IMR-90 (cell line): Measurements from ENCODE around the gene EVX1. TPM values are rescaled to one million over a fixed set of nuclear protein-coding genes. Genes with fewer than 3 reads are reported as not detected.

ENCODE experiments used
- ATAC-seq: fragments of 200-7000 bp; cut with Tn5 transposase; 2 replicates; pipeline ENCODE4 v1.9.1; 2020; ENCODE audit warnings: low read depth, mild to moderate bottlenecking, moderate library complexity
- BruUV-seq: library from RNA; stranded (reverse); fragments of 400-500 nt; replicated peaks from 2 replicates; lab custom pipeline; 2021; lab: Mats Ljungman, UMichigan
- CTCF ChIA-PET: fragments of 300-600 bp; formaldehyde crosslinking; extraction: SDS; loops from one replicate; lab custom pipeline; 2021; ENCODE audit warnings: antibody characterized with exemption; lab: Yijun Ruan, JAX
- POLR2A ChIA-PET: fragments of 300-600 bp; sonication (Branson Sonifier 250); formaldehyde crosslinking; loops from one replicate; lab custom pipeline; 2022; ENCODE audit warnings: antibody characterized with exemption; ENCODE audit not compliant: unreplicated experiment; lab: Charles Lee
- DNase-seq: peaks from one replicate; pipeline ENCODE4 v3.0.0; 2013
- H2AFZ ChIP-seq: replicated peaks from 2 replicates; pipeline ENCODE3; 2013; ENCODE audit warnings: low read length, mild to moderate bottlenecking; ENCODE audit not compliant: poor library complexity
- H2AK5ac ChIP-seq: 2 replicates; pipeline ENCODE4 v1.6.1; 2013; ENCODE audit warnings: low read depth, low read length, inconsistent platforms
- H2AK9ac ChIP-seq: replicated peaks from 2 replicates; pipeline ENCODE3; 2013; ENCODE audit warnings: mild to moderate bottlenecking, low read depth, low read length, moderate library complexity; ENCODE audit not compliant: poor library complexity
- H2BK120ac ChIP-seq: 2 replicates; pipeline ENCODE4 v1.6.1; 2013; ENCODE audit warnings: low read depth, low read length, inconsistent platforms
- H2BK15ac ChIP-seq: 3 replicates; pipeline ENCODE4 v1.6.1; 2013; ENCODE audit warnings: low read depth, low read length, inconsistent platforms
- H2BK20ac ChIP-seq: 2 replicates; pipeline ENCODE4 v1.6.1; 2013; ENCODE audit warnings: low read depth, mild to moderate bottlenecking, inconsistent platforms, low read length, moderate library complexity
- H2BK5ac ChIP-seq: 2 replicates; pipeline ENCODE4 v1.6.1; 2013; ENCODE audit warnings: mild to moderate bottlenecking, low read depth, low read length, inconsistent platforms; ENCODE audit not compliant: poor library complexity, severe bottlenecking
- H3K14ac ChIP-seq: replicated peaks from 2 replicates; pipeline ENCODE4 v1.6.1; 2013; ENCODE audit warnings: low read depth, low read length, inconsistent platforms
- H3K18ac ChIP-seq: 2 replicates; pipeline ENCODE4 v1.6.1; 2013; ENCODE audit warnings: low read depth, low read length, control low read depth
- H3K23ac ChIP-seq: 2 replicates; pipeline ENCODE4 v1.6.1; 2013; ENCODE audit warnings: low read depth, low read length, inconsistent platforms
- H3K27ac ChIP-seq: 2 replicates; pipeline ENCODE4 v1.5.1; 2013; ENCODE audit warnings: mild to moderate bottlenecking, control low read depth, low read length; ENCODE audit not compliant: insufficient read depth
- H3K27me3 ChIP-seq: 2 replicates; pipeline ENCODE4 v1.6.1; 2013; ENCODE audit warnings: low read length; ENCODE audit not compliant: control insufficient read depth, insufficient read depth
- H3K36me3 ChIP-seq: 2 replicates; pipeline ENCODE4 v1.6.1; 2013; ENCODE audit warnings: low read length, mixed read lengths; ENCODE audit not compliant: control insufficient read depth, insufficient read depth
- H3K4ac ChIP-seq: 2 replicates; pipeline ENCODE4 v1.6.1; 2013; ENCODE audit warnings: low read depth, low read length, inconsistent platforms
- H3K4me1 ChIP-seq: 2 replicates; pipeline ENCODE4 v1.6.1; 2013; ENCODE audit warnings: low read length, mixed read lengths; ENCODE audit not compliant: control insufficient read depth, insufficient read depth
- H3K4me2 ChIP-seq: 2 replicates; pipeline ENCODE4 v1.6.1; 2013; ENCODE audit warnings: low read depth, mild to moderate bottlenecking, control low read depth, low read length, moderate library complexity
- H3K4me3 ChIP-seq: 2 replicates; pipeline ENCODE4 v1.5.1; 2013; ENCODE audit warnings: low read depth, mild to moderate bottlenecking, control low read depth, low read length, moderate library complexity; ENCODE audit not compliant: insufficient read depth
- H3K56ac ChIP-seq: 2 replicates; pipeline ENCODE4 v1.6.1; 2013; ENCODE audit warnings: low read length, inconsistent platforms; ENCODE audit not compliant: insufficient read depth; ENCODE audit errors: extremely low read depth
- H3K79me1 ChIP-seq, 2 experiments: 2 replicates each; pipeline ENCODE4 v1.6.1; 2013; ENCODE audit warnings: low read length in 2 of 2, inconsistent platforms in 1 of 2, low read depth in 1 of 2
- H3K9ac ChIP-seq: 2 replicates; pipeline ENCODE4 v1.6.1; 2013; ENCODE audit warnings: low read depth, low read length, control low read depth
- H3K9me1 ChIP-seq: 2 replicates; pipeline ENCODE4 v1.6.1; 2013; ENCODE audit warnings: low read length, inconsistent platforms; ENCODE audit not compliant: insufficient read depth
- H3K9me3 ChIP-seq: 2 replicates; pipeline ENCODE4 v1.6.1; 2013; ENCODE audit warnings: low read length; ENCODE audit not compliant: control insufficient read depth, insufficient read depth
- H4K20me1 ChIP-seq: 2 replicates; pipeline ENCODE4 v1.6.1; 2013; ENCODE audit warnings: low read length, inconsistent platforms; ENCODE audit not compliant: insufficient read depth
- H4K5ac ChIP-seq: 2 replicates; pipeline ENCODE4 v1.6.1; 2013; ENCODE audit warnings: mild to moderate bottlenecking, low read depth, low read length, control low read depth
- H4K8ac ChIP-seq, 2 experiments: 2 replicates each; pipeline ENCODE4 v1.6.1; 2013; ENCODE audit warnings: low read depth in 2 of 2, low read length in 2 of 2, control low read depth in 1 of 2, inconsistent platforms in 1 of 2
- H4K91ac ChIP-seq: 2 replicates; pipeline ENCODE4 v1.6.1; 2013; ENCODE audit warnings: low read depth, low read length, inconsistent platforms; ENCODE audit not compliant: insufficient read depth
- BHLHE40 ChIP-seq: fragments of 150-350 bp; IDR thresholded peaks from 2 replicates; pipeline ENCODE4 v1.6.1; 2016; ENCODE audit warnings: mild to moderate bottlenecking, low read depth, low read length
- CEBPB ChIP-seq: IDR thresholded peaks from 2 replicates; pipeline ENCODE4 v1.6.1; 2012; ENCODE audit warnings: low read depth, low read length, improper control_type of control experiment
- CHD1 ChIP-seq: IDR thresholded peaks from 2 replicates; pipeline ENCODE4 v1.6.1; 2012; ENCODE audit warnings: low read depth, low read length, improper control_type of control experiment
- FOS ChIP-seq: fragments of 150-350 bp; IDR thresholded peaks from 2 replicates; pipeline ENCODE4 v1.6.1; 2016; ENCODE audit warnings: low read depth, low read length
- MAFK ChIP-seq: IDR thresholded peaks from 2 replicates; pipeline ENCODE4 v1.6.1; 2012; ENCODE audit warnings: low read depth, low read length, improper control_type of control experiment
- MAZ ChIP-seq: IDR thresholded peaks from 2 replicates; pipeline ENCODE4 v1.6.1; 2012; ENCODE audit warnings: low read depth, mild to moderate bottlenecking, low read length, improper control_type of control experiment, moderate library complexity, borderline replicate concordance
- MXI1 ChIP-seq: IDR thresholded peaks from 2 replicates; pipeline ENCODE4 v1.6.1; 2012; ENCODE audit warnings: low read depth, mild to moderate bottlenecking, low read length, moderate library complexity, borderline replicate concordance
- NFE2L2 ChIP-seq: fragments of 150-350 bp; IDR thresholded peaks from 2 replicates; pipeline ENCODE4 v1.6.1; 2016; ENCODE audit warnings: low read depth, mild to moderate bottlenecking, low read length
- POLR2A ChIP-seq: IDR thresholded peaks from 2 replicates; pipeline ENCODE4 v1.6.1; 2012; ENCODE audit warnings: mild to moderate bottlenecking, low read depth, low read length
- RAD21 ChIP-seq: IDR thresholded peaks from 2 replicates; pipeline ENCODE4 v1.6.1; 2012; ENCODE audit warnings: low read length, improper control_type of control experiment
- RCOR1 ChIP-seq: IDR thresholded peaks from 2 replicates; pipeline ENCODE4 v1.6.1; 2012; ENCODE audit warnings: mild to moderate bottlenecking, low read length, improper control_type of control experiment; ENCODE audit not compliant: insufficient replicate concordance
- RFX5 ChIP-seq: IDR thresholded peaks from 2 replicates; pipeline ENCODE4 v1.8.0; 2012; ENCODE audit warnings: low read depth, mild to moderate bottlenecking, low read length, moderate library complexity
- SMC3 ChIP-seq: fragments of 150-350 bp; IDR thresholded peaks from 2 replicates; pipeline ENCODE4 v1.6.1; 2016; ENCODE audit warnings: low read depth, mild to moderate bottlenecking, antibody characterized with exemption, low read length, moderate library complexity
- WGBS, 2 experiments: methylation state at CpG; one replicate each; pipeline versions ENCODE4 v1.1.5 to v1.1.7; 2013; ENCODE audit warnings: missing lambda C conversion rate in 2 of 2; ENCODE audit not compliant: insufficient read length in 1 of 2; ENCODE audit errors: extremely low coverage in 2 of 2; 5-methylcytosine and 5-hydroxymethylcytosine counted together
- dilution Hi-C: fragments of 300-500 bp; cut with HindIII; formaldehyde crosslinking; loops from one replicate; pipeline ENCODE4 v1.14.3; 2018; ENCODE audit warnings: low sequenced_read_pairs; ENCODE audit not compliant: unreplicated experiment
- in situ Hi-C: fragments of 300-500 bp; cut with MboI; formaldehyde crosslinking; loops from 3 replicates; pipeline ENCODE4 v1.14.3; 2019; ENCODE audit warnings: low sequenced_read_pairs, inconsistent platforms, mixed read lengths
- intact Hi-C: fragments of 100-400 bp; cut with micrococcal nuclease; formaldehyde crosslinking; loops from 2 replicates; pipeline ENCODE4 v1.10.0; 2022
- polyA plus RNA-seq, 3 experiments: library from polyadenylated mRNA; depleted of rRNA; stranded (reverse); fragments of >200 nt; gene quantifications; 2 replicates each; pipeline ENCODE4 v1.2.3, GENCODE V29; 2012; ENCODE audit warnings: low replicate concordance in 1 of 3
- total RNA-seq: library from RNA; depleted of rRNA; stranded (reverse); fragments of >200 nt; gene quantifications from 2 replicates; pipeline ENCODE4 v1.2.3, GENCODE V29; 2012
- TF ChIP-seq, protein P1 (sequence below): fragments of 150-350 bp; IDR thresholded peaks from 2 replicates; pipeline ENCODE4 v1.6.1; 2017; ENCODE audit warnings: mild to moderate bottlenecking, antibody characterized with exemption, low read length, low read depth
- TF ChIP-seq, protein P2 (sequence below): fragments of 150-350 bp; IDR thresholded peaks from 2 replicates; pipeline ENCODE4 v1.6.1; 2016; ENCODE audit warnings: low read depth, mild to moderate bottlenecking, low read length, moderate library complexity, borderline replicate concordance
- TF ChIP-seq, protein P3 (sequence below): conservative IDR thresholded peaks from 2 replicates; pipeline ENCODE4 v1.5.1; 2012; ENCODE audit warnings: mild to moderate bottlenecking, low read depth, low read length, improper control_type of control experiment

EVX1 gene
- total and polyA plus RNA-seq, 2 of the 4 experiments (the other 2 are of a cell fraction) = not detected

DNA sequence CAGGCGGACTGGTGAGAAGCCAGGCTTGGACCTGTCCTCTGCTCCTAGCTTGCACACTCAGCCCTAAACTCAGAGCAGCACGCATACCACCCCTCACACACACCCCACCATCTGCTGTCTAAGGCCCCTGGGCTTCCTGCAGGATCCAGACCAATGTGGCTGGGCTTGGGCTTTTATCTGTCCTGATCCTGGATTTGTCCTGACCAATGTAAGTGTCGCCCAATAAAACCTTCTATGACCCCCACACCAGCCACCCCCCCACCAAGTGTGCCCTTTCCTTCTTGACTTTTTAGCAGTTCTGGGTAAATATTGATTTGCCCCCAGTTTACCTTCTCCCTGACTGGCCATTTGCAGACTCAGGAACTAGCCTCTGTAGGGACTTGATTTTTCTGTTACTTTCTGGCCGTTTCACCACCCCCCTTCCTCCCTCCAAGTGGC lies 41.0 kb upstream of the EVX1 start:
- DNase-seq (no peak), ATAC-seq (no peak)
- H3K4me1 ChIP-seq = peaks cover 2% of the 10 kb centered on the region; the same call in 1 of the 2 replicates
- BruUV-seq = no TSS peak
- ChIA-PET POLR2A (interaction anchor here (0.6 kb wide), 1 partner anchor 606 kb away, joined by 3 read pairs; no protein-coding TSS in a partner anchor), CTCF (no interaction called here)
- H3K27me3 ChIP-seq = peaks cover 93% of the 10 kb centered on the region
- intact Hi-C loops (no loop called here), in situ Hi-C loops (loop anchor here (5.0 to 10.0 kb wide), 2 partner anchors 381 to 573 kb away; no protein-coding TSS in a partner anchor), dilution Hi-C loops (no loop called here)
- no peak overlapping the region for H3K14ac ChIP-seq
- no peak overlapping the region; the same call in 1 of the 2 replicates for H3K4me2 ChIP-seq
- H4K20me1 ChIP-seq = peaks cover 24% of the 10 kb centered on the region
- H3K79me1 ChIP-seq = no peaks in the 10 kb centered on the region
- WGBS, 2 experiments = 38% methylated on average over 1 of the region's 4 CpGs; no CpG with 5 or more reads in 1 of the 2 experiments
- H2AFZ ChIP-seq = no peak overlapping the region
- H4K91ac ChIP-seq = no peak overlapping the region
- no peak overlapping the region for H2AK5ac ChIP-seq
- no peak overlapping the region for H2BK120ac ChIP-seq
- no peak overlapping the region for H3K27ac ChIP-seq
- no peak overlapping the region for H2BK15ac ChIP-seq
- H3K4me3 ChIP-seq = no peak overlapping the region
- H2BK5ac ChIP-seq = no peak overlapping the region
- no peaks in the 10 kb centered on the region for H3K36me3 ChIP-seq
- peaks cover 5% of the 10 kb centered on the region; the same call in 1 of the 2 replicates for H3K9me1 ChIP-seq
- H3K9ac ChIP-seq = no peak overlapping the region
- no peak overlapping the region for H2BK20ac ChIP-seq
- H3K9me3 ChIP-seq = peaks cover 11% of the 10 kb centered on the region; the same call in 1 of the 2 replicates
- H3K4ac ChIP-seq = no peak overlapping the region
- H3K23ac ChIP-seq = 0 out of 2 replicates have a peak overlapping the region, but pooled peaks have one; percentile 8
- no peak for TF ChIP-seq RCOR1
- TF ChIP-seq MAFK = no peak
- TF ChIP-seq SMC3 = no peak
- no peak for TF ChIP-seq RAD21
- TF ChIP-seq RFX5 = no peak
- TF ChIP-seq, protein P1, sequence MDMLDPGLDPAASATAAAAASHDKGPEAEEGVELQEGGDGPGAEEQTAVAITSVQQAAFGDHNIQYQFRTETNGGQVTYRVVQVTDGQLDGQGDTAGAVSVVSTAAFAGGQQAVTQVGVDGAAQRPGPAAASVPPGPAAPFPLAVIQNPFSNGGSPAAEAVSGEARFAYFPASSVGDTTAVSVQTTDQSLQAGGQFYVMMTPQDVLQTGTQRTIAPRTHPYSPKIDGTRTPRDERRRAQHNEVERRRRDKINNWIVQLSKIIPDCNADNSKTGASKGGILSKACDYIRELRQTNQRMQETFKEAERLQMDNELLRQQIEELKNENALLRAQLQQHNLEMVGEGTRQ = no peak
- TF ChIP-seq, protein P2, sequence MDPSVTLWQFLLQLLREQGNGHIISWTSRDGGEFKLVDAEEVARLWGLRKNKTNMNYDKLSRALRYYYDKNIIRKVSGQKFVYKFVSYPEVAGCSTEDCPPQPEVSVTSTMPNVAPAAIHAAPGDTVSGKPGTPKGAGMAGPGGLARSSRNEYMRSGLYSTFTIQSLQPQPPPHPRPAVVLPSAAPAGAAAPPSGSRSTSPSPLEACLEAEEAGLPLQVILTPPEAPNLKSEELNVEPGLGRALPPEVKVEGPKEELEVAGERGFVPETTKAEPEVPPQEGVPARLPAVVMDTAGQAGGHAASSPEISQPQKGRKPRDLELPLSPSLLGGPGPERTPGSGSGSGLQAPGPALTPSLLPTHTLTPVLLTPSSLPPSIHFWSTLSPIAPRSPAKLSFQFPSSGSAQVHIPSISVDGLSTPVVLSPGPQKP = no peak
- TF ChIP-seq POLR2A = no peak
- no peak for TF ChIP-seq NFE2L2
- TF ChIP-seq MXI1 = no peak
- no peak for TF ChIP-seq CHD1
- TF ChIP-seq FOS = no peak
- TF ChIP-seq MAZ = no peak
- TF ChIP-seq CEBPB = no peak
- TF ChIP-seq BHLHE40 = no peak
- TF ChIP-seq, protein P3, sequence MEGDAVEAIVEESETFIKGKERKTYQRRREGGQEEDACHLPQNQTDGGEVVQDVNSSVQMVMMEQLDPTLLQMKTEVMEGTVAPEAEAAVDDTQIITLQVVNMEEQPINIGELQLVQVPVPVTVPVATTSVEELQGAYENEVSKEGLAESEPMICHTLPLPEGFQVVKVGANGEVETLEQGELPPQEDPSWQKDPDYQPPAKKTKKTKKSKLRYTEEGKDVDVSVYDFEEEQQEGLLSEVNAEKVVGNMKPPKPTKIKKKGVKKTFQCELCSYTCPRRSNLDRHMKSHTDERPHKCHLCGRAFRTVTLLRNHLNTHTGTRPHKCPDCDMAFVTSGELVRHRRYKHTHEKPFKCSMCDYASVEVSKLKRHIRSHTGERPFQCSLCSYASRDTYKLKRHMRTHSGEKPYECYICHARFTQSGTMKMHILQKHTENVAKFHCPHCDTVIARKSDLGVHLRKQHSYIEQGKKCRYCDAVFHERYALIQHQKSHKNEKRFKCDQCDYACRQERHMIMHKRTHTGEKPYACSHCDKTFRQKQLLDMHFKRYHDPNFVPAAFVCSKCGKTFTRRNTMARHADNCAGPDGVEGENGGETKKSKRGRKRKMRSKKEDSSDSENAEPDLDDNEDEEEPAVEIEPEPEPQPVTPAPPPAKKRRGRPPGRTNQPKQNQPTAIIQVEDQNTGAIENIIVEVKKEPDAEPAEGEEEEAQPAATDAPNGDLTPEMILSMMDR = no peak
- H3K56ac ChIP-seq = no peak overlapping the region
- H2AK9ac ChIP-seq = no peak overlapping the region
- no peak overlapping the region for H4K5ac ChIP-seq
- H4K8ac ChIP-seq = no peak overlapping the region
- no peak overlapping the region for H3K18ac ChIP-seq
